ENCODE data around the gene IFIH1.
A peak's percentile ranks its signal among the peaks of the same experiment; 100 is the strongest.

IFIH1 gene

GRCh38 chr2:162327134-162327769 lies 8.8 kb upstream of the IFIH1 start:
- TF ChIP-seq CTCF (IDR thresholded peaks at IDR 0.05; ENCODE audit: low read depth, low read length, missing control alignments), result peak; percentile 60
- no peak overlapping the region for H3K4me3 ChIP-seq (ENCODE audit: low read depth, low read length)
- DNase-seq (ENCODE audit: low read depth), result no peak

GRCh38 chr2:162324953-162325352 lies 6.5 kb upstream of the IFIH1 start:
- H3K4me3 ChIP-seq (ENCODE audit: low read depth, low read length), result no peak overlapping the region
- no peak for TF ChIP-seq CTCF (IDR thresholded peaks at IDR 0.05; ENCODE audit: low read depth, low read length, missing control alignments)
- DNase-seq (ENCODE audit: low read depth), result no peak

- TF ChIP-seq CTCF (IDR thresholded peaks at IDR 0.05; ENCODE audit: low read depth, low read length, missing control alignments), result no peak
- H3K4me3 ChIP-seq (ENCODE audit: low read depth, low read length), result no peak overlapping the region; the same call in 1 of the 2 replicates
- no peak for DNase-seq (ENCODE audit: low read depth)
Observed at GRCh38 chr2:162320864-162321517, 2.5 kb upstream of the IFIH1 start.

GRCh38 chr2:162317861-162318327 lies 590 bp downstream of the IFIH1 start:
- DNase-seq (ENCODE audit: low read depth), result no peak
- H3K4me3 ChIP-seq (ENCODE audit: low read depth, low read length), result peak overlapping the region; percentile 77
- no peak for TF ChIP-seq CTCF (IDR thresholded peaks at IDR 0.05; ENCODE audit: low read depth, low read length, missing control alignments)

GRCh38 chr2:162317058-162317742 lies 1.3 kb downstream of the IFIH1 start:
- H3K4me3 ChIP-seq (ENCODE audit: low read depth, low read length), result peak overlapping the region; percentile 77
- no peak for DNase-seq (ENCODE audit: low read depth)
- TF ChIP-seq CTCF (IDR thresholded peaks at IDR 0.05; ENCODE audit: low read depth, low read length, missing control alignments), result no peak

- DNase-seq (ENCODE audit: low read depth), result no peak
Observed at GRCh38 chr2:162316590-162316989, 1.9 kb downstream of the IFIH1 start.

More at GRCh38 chr2:162316590-162316989, 1.9 kb downstream of the IFIH1 start:
- no peak for TF ChIP-seq CTCF (IDR thresholded peaks at IDR 0.05; ENCODE audit: low read depth, low read length, missing control alignments)
- peak overlapping the region; percentile 77 for H3K4me3 ChIP-seq (ENCODE audit: low read depth, low read length)
